ENCODE results near the gene PRKAA1.

DNA sequence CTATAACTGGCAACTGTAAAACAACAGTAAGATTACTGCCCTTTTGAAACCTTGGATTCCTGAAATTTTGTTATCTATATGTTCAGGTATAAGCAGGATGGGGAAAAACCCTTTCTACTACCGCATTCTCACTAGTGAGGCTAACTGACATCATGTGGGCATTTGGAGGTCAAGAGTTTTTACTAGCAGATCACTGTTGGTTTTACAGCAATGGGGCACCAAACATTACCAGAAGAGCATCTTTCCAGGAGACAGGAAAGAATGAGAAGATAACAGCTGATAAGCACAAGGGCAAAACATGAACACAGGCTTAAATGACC is 21.6 kb downstream of the PRKAA1 start:
- TF ChIP-seq, protein P1, sequence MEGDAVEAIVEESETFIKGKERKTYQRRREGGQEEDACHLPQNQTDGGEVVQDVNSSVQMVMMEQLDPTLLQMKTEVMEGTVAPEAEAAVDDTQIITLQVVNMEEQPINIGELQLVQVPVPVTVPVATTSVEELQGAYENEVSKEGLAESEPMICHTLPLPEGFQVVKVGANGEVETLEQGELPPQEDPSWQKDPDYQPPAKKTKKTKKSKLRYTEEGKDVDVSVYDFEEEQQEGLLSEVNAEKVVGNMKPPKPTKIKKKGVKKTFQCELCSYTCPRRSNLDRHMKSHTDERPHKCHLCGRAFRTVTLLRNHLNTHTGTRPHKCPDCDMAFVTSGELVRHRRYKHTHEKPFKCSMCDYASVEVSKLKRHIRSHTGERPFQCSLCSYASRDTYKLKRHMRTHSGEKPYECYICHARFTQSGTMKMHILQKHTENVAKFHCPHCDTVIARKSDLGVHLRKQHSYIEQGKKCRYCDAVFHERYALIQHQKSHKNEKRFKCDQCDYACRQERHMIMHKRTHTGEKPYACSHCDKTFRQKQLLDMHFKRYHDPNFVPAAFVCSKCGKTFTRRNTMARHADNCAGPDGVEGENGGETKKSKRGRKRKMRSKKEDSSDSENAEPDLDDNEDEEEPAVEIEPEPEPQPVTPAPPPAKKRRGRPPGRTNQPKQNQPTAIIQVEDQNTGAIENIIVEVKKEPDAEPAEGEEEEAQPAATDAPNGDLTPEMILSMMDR (conservative IDR thresholded peaks at IDR 0.05; ENCODE audit: low read depth, low read length) = no peak
- TF ChIP-seq POLR2A (IDR thresholded peaks at IDR 0.05; ENCODE audit: low read depth, low read length) = no peak
- TF ChIP-seq MXI1 (IDR thresholded peaks at IDR 0.05; ENCODE audit: borderline replicate concordance, low read depth, low read length) = no peak
- no peak for TF ChIP-seq SMC3 (IDR thresholded peaks at IDR 0.05; ENCODE audit: low read depth, low read length)
- no peak for TF ChIP-seq MAFK (IDR thresholded peaks at IDR 0.05; ENCODE audit: low read depth, low read length)
- no peak for TF ChIP-seq BHLHE40 (IDR thresholded peaks at IDR 0.05; ENCODE audit: low read depth, low read length)
- no peak for TF ChIP-seq MAZ (IDR thresholded peaks at IDR 0.05; ENCODE audit: borderline replicate concordance, low read depth, low read length)
